GM21423 (cell line): Measurements from ENCODE around the gene JMJD1C.
"Not testable (repeated sequence)": the region's sequence is repeated elsewhere in the genome, so short reads cannot be mapped to it uniquely, and the experiment has no call there.

Experiments
- ATAC-seq: cut with Tn5 transposase; IDR thresholded peaks from one replicate; pipeline ENCODE4 v1.9.1; 2021; ENCODE audit warnings: mild to moderate bottlenecking, moderate library complexity; ENCODE audit not compliant: unreplicated experiment

The JMJD1C gene

GRCh38 chr10:63465293-63466143 lies at the start of gene JMJD1C:
Gene JMJD1C (minus strand): TSS chr10:63465977. CDS start chr10:63465662, 315 bp downstream.
- peak; percentile 70 for ATAC-seq

- peak; percentile 40 for ATAC-seq
These were observed 49.4 kb upstream of the JMJD1C start for GRCh38 chr10:63515002-63515763.

GRCh38 chr10:63506554-63506953 lies 40.8 kb upstream of the JMJD1C start:
- ATAC-seq, result no peak

GRCh38 chr10:63505562-63505961 lies 39.8 kb upstream of the JMJD1C start:
- no peak for ATAC-seq

GRCh38 chr10:63504145-63504881 lies 38.5 kb upstream of the JMJD1C start:
- no peak for ATAC-seq

- ATAC-seq, result no peak
These were observed 37.6 kb upstream of the JMJD1C start for GRCh38 chr10:63503395-63503794.

- ATAC-seq, result no peak
These were observed 37.1 kb upstream of the JMJD1C start for GRCh38 chr10:63502832-63503231.

- no peak for ATAC-seq
These were observed 36.2 kb upstream of the JMJD1C start for GRCh38 chr10:63501954-63502353.

- ATAC-seq, result not testable (repeated sequence)
These were observed 34.8 kb upstream of the JMJD1C start for GRCh38 chr10:63500551-63500950.

GRCh38 chr10:63498665-63499064 lies 32.9 kb upstream of the JMJD1C start:
- no peak for ATAC-seq

GRCh38 chr10:63497321-63497720 lies 31.5 kb upstream of the JMJD1C start:
- ATAC-seq, result no peak

GRCh38 chr10:63496561-63496960 lies 30.8 kb upstream of the JMJD1C start:
- no peak for ATAC-seq

- ATAC-seq, result no peak
These were observed 29.2 kb upstream of the JMJD1C start for GRCh38 chr10:63494951-63495350.

GRCh38 chr10:63493004-63493403 lies 27.2 kb upstream of the JMJD1C start:
- ATAC-seq, result no peak

GRCh38 chr10:63492317-63492690 lies 26.5 kb upstream of the JMJD1C start:
- ATAC-seq, result not testable (repeated sequence)

- ATAC-seq, result no peak
These were observed 26.0 kb upstream of the JMJD1C start for GRCh38 chr10:63491588-63492316.

- no peak for ATAC-seq
These were observed 24.1 kb upstream of the JMJD1C start for GRCh38 chr10:63489838-63490237.

- ATAC-seq, result no peak
These were observed 22.2 kb upstream of the JMJD1C start for GRCh38 chr10:63487990-63488389.

- no peak for ATAC-seq
These were observed 18.2 kb upstream of the JMJD1C start for GRCh38 chr10:63483983-63484382.

GRCh38 chr10:63481815-63482421 lies 16.1 kb upstream of the JMJD1C start:
- no peak for ATAC-seq
